NCI-H1105 treated with DMSO at 0.1 percent for 48 hours (cell line): ENCODE data around the gene TRIM54.

Source experiments
- DNase-seq: peaks from one replicate; lab custom pipeline; 2025; lab: John Stamatoyannopoulos, UW

Gene TRIM54, protein sequence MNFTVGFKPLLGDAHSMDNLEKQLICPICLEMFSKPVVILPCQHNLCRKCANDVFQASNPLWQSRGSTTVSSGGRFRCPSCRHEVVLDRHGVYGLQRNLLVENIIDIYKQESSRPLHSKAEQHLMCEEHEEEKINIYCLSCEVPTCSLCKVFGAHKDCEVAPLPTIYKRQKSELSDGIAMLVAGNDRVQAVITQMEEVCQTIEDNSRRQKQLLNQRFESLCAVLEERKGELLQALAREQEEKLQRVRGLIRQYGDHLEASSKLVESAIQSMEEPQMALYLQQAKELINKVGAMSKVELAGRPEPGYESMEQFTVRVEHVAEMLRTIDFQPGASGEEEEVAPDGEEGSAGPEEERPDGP

DNA sequence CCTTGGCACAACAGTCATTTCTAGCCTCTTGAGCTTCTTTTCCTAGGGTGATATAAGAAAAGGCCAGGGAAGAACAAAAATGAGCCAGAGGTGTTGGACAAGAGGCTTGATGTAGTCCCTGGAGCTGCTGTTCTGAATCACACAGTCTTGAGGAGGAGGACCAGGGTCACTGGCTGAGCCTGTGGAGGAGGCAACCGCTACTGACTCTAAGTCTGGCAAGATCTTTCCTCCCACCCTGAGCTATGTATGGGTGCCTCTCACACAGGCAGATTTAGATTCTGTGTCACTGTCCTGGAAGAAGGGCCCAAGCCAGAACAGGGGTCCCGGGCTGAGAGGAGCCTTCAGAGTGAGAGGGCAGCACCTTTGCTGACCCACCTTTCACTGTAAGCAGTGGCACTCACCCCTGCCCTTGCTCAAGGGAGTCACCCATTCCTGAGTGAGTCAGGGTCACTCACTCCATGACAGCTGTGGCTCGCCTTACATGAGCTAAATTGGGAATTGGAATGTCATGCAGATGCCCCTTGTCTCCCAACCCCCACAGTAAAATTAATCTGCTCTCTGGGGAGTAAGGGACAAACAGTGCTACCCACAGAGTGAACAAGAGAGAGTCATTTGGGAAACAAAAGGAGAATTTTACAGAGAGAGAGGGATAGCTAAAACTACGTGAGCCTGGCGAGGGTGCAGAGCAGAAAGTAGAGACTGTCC is at the start of gene TRIM54:
TRIM54 (plus strand) TSS at position 575 of the 705 bp plus-strand sequence. CDS start 303 bp downstream, outside the sequence.
- no peak for DNase-seq

DNA sequence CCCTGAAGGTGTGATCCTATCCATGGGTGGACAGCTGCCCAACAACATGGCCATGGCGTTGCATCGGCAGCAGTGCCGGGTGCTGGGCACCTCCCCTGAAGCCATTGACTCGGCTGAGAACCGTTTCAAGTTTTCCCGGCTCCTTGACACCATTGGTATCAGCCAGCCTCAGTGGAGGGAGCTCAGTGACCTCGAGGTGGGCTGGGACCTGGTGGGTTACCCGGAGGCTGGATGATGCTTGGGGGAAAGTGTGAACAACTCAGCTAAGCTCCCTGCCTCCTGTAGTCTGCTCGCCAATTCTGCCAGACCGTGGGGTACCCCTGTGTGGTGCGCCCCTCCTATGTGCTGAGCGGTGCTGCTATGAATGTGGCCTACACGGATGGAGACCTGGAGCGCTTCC is 48.9 kb upstream of the TRIM54 start:
- no peak for DNase-seq

DNA sequence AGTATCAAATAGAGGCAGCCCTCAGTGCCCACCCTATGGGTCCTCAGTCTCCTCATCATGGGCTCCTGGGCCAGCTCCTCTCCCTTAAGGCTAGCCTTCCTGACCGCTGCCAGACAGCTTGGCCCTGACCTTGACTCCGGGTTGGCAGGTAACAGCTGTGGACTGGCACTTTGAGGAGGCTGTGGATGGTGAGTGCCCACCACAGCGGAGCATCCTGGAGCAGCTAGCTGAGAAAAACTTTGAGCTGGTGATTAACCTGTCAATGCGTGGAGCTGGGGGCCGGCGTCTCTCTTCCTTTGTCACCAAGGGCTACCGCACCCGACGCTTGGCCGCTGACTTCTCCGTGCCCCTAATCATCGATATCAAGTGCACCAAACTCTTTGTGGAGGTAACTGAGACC is 46.1 kb upstream of the TRIM54 start:
- no peak for DNase-seq

DNA sequence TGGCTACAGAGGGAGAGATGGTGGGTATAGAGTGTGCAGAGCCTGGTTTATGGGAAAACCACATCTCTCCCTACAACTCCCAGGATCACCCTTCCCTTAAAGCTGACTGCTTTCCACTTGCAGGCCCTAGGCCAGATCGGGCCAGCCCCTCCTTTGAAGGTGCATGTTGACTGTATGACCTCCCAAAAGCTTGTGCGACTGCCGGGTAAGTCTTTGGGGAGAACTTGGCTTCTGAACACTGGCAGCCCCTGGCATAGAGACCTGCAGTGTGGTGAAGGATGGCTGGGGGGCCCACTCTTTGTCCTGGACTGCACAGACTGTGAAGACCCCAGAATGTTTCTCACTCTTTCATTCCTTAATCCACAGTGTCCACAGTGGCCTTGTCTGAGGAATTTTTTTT is 45.6 kb upstream of the TRIM54 start:
- no peak for DNase-seq

DNA sequence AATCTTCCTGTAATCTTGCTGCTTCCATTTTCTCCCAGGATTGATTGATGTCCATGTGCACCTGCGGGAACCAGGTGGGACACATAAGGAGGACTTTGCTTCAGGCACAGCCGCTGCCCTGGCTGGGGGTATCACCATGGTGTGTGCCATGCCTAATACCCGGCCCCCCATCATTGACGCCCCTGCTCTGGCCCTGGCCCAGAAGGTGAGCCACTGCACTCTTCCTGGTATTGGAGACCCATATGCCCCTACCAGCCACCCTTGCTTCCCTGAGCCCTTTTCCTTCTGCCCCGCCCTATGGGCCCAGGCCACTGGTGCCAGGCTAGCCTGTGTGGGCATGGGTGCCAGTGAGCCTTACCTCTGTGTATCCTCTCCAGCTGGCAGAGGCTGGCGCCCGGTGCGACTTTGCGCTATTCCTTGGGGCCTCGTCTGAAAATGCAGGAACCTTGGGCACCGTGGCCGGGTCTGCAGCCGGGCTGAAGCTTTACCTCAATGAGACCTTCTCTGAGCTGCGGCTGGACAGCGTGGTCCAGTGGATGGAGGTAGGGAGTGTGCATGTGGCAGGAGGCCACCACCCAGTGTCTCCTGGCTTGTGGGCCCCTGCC is 44.8 kb upstream of the TRIM54 start:
- no peak for DNase-seq

DNA sequence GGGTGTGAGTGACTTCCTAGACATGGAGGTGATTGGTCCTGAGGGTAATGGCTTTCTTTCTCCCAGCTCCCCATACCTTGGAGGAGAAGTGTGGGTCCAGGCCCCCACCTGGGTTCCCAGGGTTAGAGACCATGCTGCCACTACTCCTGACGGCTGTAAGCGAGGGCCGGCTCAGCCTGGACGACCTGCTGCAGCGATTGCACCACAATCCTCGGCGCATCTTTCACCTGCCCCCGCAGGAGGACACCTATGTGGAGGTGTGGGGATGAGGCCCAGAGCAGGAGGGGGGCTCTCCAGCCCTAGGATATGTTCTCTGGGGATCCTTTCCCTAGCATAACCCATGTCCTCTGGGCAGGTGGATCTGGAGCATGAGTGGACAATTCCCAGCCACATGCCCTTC is 43.3 kb upstream of the TRIM54 start:
- DNase-seq: no peak

DNA sequence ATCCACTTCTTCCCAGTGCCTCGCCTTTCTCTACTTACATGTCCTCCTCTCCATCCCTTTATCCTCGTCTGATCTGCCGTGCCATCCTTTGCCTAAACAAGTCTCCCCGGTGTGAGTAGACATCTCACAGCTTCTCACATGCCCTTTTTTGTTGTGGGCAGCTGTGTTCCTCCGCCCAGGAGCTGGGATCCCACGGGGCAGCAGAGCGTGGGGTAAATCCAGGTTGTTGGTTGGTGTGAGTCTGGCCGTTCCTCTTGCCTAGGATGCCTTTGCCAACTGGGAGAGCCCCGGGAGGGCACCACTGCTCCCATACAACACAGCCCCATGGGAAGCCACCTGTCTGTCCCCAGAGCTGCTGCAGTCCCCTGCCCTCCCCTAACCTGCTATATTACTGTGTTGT is 41.8 kb upstream of the TRIM54 start:
- no peak for DNase-seq

DNA sequence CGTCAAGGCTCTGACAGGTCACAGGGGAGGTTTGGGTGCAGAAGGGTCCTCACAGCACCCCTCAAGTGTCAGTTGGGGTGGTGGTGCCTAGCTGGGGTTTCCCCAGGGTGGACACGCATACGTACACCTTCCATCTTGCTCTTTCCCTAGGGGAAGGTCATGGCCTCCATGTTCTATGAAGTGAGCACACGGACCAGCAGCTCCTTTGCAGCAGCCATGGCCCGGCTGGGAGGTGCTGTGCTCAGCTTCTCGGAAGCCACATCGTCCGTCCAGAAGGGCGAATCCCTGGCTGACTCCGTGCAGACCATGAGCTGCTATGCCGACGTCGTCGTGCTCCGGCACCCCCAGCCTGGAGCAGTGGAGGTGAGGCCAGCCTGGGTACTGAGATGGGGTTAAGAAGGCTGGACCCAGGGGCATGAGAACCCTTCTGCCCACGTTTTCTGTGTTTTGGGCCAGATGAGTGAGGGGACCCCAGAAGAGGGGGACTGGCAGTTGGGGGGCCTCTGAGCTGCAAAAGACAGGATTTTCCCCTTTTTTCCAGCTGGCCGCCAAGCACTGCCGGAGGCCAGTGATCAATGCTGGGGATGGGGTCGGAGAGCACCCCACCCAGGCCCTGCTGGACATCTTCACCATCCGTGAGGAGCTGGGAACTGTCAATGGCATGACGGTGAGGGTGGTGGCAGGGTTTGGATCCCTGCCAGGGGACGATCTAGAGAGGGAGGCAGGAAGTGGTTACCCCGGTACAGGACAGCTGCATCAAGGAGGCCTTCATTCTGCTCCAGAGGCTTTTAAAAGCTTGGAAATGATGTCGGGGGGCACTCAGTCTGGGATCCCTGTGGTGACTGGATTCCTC is 40.2 kb upstream of the TRIM54 start:
- DNase-seq: no peak

DNA sequence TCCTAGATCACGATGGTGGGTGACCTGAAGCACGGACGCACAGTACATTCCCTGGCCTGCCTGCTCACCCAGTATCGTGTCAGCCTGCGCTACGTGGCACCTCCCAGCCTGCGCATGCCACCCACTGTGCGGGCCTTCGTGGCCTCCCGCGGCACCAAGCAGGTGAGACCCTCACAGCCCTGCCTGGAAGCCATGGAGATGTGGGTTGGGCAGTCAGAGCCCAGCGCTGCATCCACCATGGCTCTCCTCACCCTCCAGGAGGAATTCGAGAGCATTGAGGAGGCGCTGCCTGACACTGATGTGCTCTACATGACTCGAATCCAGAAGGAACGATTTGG is 39.6 kb upstream of the TRIM54 start:
- DNase-seq: no peak

DNA sequence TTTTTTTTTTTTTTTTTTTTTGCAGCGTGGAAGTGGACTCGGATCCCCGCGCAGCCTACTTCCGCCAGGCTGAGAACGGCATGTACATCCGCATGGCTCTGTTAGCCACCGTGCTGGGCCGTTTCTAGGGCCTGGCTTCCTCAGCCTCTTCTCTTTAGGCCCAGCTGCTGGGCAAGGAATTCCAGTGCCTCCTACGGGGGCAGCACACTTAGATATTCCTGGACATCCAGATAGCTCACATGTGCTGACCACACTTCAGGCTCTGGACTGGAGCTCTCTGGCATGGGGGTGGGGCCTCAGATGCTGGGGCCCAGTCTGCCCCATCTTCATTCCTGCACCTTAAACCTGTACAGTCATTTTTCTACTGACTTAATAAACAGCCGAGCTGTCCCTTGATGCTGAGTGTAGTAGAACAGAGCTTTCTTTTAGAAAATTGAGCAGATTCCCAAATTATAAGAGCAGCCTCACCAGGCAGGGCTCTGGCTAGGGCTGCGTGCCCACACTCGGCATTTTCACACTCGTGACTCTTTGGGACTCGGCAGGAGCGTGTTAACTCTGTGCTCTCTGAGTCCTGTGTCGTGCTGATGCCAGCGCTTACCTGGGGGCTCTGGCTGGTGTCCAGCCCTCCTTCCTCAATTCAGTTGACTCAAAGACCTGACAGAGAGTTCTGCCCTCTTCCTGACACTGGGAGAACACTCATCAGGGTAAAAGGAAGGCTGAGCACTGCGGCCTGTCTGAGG is 38.7 kb upstream of the TRIM54 start:
- no peak for DNase-seq

DNA sequence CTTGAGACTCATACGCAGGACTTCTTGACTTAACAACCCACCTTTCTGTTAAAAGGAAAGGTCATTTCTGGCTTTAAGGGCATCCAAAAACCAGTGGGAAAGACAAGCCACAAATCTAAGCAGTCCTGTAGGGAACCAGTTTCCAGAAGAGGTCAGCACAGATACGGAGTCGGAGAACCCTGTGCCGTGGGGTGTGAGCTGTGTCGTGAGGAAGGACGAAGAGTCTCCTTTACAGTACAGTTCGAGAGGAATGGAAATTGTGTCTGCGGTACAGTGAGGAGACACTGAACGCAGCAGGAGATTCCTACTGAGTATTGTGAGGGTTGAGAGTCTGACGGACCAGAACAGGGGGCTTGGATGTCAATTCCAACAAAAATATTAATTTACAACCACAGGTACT is 37.1 kb upstream of the TRIM54 start:
- no peak for DNase-seq

DNA sequence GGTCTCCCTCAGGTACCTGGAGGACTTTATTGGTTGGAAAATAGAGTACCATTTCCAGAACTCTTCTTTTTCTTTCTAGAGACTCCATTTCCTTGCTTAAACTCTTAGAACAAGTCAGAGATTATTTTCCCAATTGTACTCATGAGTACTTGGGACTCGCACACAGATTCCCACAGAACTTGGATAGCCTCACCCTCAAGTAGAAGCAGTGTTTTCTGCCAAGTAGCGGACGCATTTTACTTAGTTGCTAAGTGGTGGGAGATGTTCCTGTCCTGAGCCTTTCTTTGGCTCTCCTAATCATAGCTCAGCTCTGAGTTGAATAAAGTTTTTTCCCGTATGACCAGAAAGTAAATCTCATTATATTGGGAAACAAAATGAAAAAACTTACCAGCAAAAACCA is 36.6 kb upstream of the TRIM54 start:
- DNase-seq: no peak

DNA sequence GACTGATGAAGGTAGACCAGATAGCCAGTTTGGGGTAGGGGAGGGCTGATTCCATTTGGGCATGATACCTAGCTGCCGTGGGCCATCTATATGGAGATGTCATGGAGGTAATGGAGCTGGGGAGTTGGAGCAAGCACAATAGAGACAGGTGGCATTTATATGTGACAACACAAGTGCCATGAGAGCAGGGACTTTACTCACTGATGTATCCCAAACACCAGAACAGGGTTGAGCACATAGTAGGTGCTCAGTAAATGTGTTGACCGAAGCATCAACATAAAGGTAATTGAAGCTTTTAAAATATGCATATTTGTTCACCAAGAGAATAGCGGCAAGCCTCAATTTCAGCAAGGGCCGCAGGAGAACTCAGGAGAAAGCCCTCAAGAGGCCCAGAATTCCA is 34.3 kb upstream of the TRIM54 start:
- DNase-seq: no peak

DNA sequence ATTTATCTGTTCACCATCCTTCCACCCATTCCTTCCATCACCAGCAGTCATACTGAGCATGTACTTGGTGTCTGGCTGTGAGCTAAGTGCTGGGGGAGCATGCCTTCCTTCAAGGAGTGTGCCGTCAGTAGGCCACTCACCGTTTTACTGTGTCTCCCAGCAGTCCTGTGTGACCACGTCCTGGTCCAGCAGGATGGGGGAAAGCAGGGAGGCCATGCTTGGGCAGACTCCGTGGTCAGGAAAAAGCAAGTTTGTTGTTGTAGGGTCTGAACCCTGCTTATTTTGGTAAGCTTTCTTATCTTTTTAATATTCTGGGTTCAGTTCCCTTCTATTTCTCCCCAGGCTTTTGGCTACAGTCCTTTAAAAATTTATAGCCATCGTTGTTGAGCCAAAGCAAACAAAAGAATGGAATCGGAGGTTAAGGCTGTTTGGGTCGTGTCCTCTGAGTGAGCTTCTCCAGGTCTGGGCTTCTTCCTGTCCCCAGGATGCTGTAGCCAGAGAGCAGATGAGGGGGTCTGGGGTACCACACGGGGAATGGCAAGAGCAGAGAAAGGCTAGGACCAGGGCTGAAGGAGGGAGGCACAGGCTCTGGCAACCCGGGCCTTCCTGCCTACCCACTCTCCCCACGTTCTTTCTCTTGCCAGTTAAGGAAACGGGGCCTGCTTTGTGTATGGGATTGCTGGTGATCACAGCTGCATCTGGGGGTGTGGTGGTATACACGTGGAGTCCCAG is 32.9 kb upstream of the TRIM54 start:
- DNase-seq: no peak

DNA sequence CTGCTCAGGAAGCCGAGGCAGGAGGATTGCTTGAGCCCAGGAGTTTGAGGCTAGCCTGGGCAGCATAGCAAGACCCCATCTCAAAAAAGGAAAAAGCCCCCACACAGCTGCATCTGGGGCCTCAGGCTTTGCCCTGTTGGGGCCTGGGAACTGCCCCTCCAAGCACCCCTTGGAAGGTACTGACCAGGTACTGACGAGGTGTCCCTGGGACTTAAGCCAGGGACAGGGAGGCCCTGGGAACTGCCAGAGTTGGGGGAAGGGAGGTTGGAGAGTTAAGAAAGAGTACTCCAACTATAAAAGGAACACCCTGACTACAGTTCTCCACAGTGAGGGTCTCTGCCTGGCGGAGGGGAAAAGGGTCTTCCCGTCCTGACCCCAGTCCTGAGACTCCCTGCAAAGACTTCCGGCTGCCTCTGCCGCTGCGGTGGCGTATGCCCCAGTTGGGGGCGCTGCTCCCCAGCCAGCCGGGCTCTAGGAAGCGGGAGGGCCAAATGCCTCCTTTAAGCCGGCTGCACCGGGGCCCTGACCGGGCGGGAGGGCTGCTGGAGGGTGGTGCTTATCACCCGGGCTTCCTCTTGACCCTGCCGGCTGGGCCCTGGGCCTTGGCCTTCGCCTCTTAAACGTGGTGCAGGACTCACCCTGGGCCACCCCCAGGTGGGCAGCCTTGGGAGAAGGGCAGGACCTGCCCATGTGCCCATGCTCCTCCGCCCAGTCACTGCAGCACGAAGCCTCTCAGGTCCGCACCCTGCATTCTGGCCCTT is 32.2 kb upstream of the TRIM54 start:
- DNase-seq: no peak

DNA sequence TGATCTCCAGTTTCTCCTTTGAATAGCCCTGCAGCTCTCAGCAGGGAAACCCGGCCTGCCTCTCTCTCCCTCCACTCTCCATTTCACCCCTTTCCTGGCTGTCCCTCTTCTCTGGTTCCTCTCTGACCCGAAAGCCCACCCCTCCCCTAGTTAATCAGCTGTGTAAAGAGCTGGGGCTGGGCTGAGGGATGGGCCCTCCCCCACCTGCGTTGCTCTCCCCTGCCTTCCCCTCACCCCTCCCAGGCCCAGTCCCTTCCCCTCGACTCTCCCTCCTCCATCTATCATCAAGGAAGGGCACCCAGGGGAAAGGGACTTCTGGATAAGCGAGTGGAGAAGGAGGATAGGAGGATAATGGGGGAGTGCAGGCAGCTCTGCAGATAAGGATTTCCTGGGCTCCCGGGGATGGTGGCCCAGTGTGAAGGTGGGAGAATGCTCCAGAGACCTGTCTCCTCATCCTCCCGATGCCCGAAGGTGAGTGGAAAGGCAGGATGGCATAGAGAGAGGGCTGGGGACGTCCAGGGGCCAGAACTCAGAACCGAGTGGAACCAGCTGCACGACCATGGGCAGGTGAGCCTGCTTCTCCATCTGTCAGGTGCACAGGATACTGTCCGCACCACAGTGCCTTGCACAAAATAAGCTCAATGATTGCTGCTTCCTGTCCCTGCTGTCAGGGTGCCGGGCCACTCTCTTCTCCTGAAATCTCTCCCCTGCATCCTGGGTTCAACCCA is 31.4 kb upstream of the TRIM54 start:
- DNase-seq: no peak

DNA sequence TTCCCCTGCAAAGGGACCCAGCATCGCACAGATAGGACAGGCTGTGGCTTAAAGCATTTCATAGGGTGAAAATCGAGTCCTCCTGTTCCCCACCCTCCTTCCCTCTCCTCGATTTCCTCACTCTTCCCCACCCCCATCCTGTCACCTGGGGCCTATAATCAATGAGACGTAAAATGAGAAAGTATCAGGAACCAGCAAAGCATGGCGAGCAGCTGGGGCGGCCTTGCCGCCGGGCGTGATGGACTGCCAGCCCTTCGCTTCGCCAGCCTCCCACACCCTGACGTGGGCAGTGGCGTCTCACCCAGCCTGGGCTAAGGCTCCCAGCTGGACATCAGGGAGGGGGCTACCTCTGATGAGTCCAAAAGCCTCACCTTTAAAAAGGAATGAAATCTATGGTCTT is 30.5 kb upstream of the TRIM54 start:
- no peak for DNase-seq

DNA sequence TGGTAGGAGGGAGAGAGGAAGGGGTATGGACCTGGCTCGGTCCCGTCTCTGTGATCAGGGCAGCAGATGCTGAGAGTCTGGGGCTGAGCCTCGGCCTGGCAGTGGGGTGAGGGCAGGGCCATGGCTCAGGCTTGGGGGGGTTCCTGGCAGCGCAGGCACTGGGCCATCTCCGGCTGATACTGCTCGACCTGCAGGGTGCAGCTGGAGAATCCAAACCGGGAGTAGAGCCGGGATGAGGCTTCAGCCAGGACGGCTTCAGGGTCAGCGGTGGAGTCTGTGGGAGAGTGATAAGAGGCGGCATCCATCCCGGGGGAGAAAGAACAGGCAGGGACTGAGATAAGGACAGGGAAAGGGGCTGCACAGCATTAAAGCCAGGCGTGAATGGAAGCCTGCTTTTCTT is 27.0 kb upstream of the TRIM54 start:
- DNase-seq: no peak

DNA sequence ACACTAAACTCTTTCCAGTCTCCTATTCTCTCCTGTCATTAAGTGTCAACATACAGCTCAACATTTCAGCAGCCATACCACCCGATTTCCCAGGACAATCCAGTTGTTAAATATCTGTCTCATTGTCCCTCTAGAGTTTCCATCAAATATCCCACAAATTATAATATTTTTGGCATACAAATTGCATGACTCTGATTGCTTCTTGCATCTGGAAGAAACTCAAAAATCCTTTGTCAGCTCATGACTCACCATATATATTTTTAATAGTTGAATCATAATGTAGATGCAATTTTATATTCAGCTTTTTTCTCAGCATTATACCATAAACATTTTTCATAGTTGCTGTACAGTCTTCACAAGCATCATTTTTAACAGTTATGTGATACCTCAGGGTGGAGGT is 26.6 kb upstream of the TRIM54 start:
- DNase-seq: no peak
